Measurements from ENCODE around the gene TRMT44. TPM values are rescaled to one million over a fixed set of nuclear protein-coding genes. Genes with fewer than 3 reads are reported as not detected.

TRMT44 gene
- polyA plus RNA-seq, 3 donors, result 4.9 to 7.5 (median 6.6) TPM

DNA sequence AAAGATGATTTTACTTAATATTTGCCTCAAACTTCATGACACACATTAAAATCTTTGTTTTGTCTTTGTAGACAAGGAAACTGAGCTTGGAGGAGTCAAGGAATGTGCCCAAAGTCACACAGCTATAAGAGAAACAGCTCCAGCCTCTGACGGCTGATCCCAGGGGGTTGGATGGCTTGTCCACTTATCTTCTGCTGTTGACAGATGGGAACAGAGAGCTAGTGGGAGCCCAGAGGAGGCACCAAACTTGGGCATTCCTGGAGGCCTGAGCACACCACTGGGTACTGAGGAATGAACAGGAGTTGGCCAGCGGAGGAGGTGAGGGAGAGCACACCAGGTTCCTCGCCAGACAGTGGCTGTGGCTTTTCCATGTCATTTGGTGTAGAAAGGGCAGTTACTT, 83.2 kb downstream of the TRMT44 start:
- Histone ChIP-seq H3K9me3 (replicated peaks in 1 of 2; ENCODE audit: control insufficient read depth in 1 of 2, insufficient read depth in 1 of 2, low read length in 2 of 2) (peaks cover 0 to 17% of the 10 kb centered on the region in 2 donors), H3K27ac (ENCODE audit: low read depth in 1 of 2, low read length in 2 of 2) (no peak overlapping the region), H3K4me1 (ENCODE audit: control insufficient read depth in 1 of 2, insufficient read depth in 2 of 2, low read length in 2 of 2) (no peaks in the 10 kb centered on the region), H2AFZ (ENCODE audit: insufficient read depth, low read depth, low read length, poor library complexity, severe bottlenecking) (no peak overlapping the region), H3K27me3 (ENCODE audit: control insufficient read depth in 2 of 2, insufficient read depth in 2 of 2, low read length in 2 of 2) (no peaks in the 10 kb centered on the region), H3K9ac (ENCODE audit: insufficient read depth, low read length, poor library complexity, severe bottlenecking) (no peak overlapping the region), H3K36me3 (replicated peaks in 1 of 2; ENCODE audit: control insufficient read depth in 1 of 2, insufficient read depth in 2 of 2, low read length in 2 of 2) (no peaks in the 10 kb centered on the region), H3K79me2 (ENCODE audit: insufficient read depth, low read length) (no peaks in the 10 kb centered on the region), H3K4me2 (replicated peaks; ENCODE audit: extremely low read depth, low read length, poor library complexity, severe bottlenecking) (no peak overlapping the region), H4K20me1 (ENCODE audit: insufficient read depth, low read length) (no peaks in the 10 kb centered on the region), H3K4me3 (replicated peaks in 1 of 3; ENCODE audit: low read depth in 2 of 3, low read length in 3 of 3) (no peak overlapping the region)
- no peak overlapping the region for H3K27ac Mint-ChIP-seq
- no peaks in the 10 kb centered on the region for H3K36me3 Mint-ChIP-seq
- no peak overlapping the region for H3K4me3 Mint-ChIP-seq
- TF ChIP-seq, protein P1, sequence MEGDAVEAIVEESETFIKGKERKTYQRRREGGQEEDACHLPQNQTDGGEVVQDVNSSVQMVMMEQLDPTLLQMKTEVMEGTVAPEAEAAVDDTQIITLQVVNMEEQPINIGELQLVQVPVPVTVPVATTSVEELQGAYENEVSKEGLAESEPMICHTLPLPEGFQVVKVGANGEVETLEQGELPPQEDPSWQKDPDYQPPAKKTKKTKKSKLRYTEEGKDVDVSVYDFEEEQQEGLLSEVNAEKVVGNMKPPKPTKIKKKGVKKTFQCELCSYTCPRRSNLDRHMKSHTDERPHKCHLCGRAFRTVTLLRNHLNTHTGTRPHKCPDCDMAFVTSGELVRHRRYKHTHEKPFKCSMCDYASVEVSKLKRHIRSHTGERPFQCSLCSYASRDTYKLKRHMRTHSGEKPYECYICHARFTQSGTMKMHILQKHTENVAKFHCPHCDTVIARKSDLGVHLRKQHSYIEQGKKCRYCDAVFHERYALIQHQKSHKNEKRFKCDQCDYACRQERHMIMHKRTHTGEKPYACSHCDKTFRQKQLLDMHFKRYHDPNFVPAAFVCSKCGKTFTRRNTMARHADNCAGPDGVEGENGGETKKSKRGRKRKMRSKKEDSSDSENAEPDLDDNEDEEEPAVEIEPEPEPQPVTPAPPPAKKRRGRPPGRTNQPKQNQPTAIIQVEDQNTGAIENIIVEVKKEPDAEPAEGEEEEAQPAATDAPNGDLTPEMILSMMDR (IDR thresholded peaks at IDR 0.05), result no peak
- WGBS (ENCODE audit: insufficient coverage), result 90% methylated on average over 3 of the region's 3 CpGs
- peaks cover 7 to 18% (median 13%) of the 10 kb centered on the region in 7 donors for H3K9me3 Mint-ChIP-seq
- no peaks in the 10 kb centered on the region for H3K4me1 Mint-ChIP-seq
- peaks cover 3 to 8% (median 5%) of the 10 kb centered on the region in 3 donors for H3K27me3 Mint-ChIP-seq (ENCODE audit: low read depth in 3 of 3)
- no peak for DNase-seq
- intact Hi-C loops (cut with micrococcal nuclease), result no loop called here

GRCh38 chr4:8524595-8525382, 84.2 kb downstream of the TRMT44 start:
- TF ChIP-seq, protein P1 (IDR thresholded peaks at IDR 0.05), result no peak
- Histone ChIP-seq H3K9ac (ENCODE audit: insufficient read depth, low read length, poor library complexity, severe bottlenecking) (no peak overlapping the region), H3K4me2 (replicated peaks; ENCODE audit: extremely low read depth, low read length, poor library complexity, severe bottlenecking) (no peak overlapping the region), H3K9me3 (replicated peaks in 1 of 2; ENCODE audit: control insufficient read depth in 1 of 2, insufficient read depth in 1 of 2, low read length in 2 of 2) (peaks cover 0 to 15% of the 10 kb centered on the region in 2 donors), H3K27me3 (ENCODE audit: control insufficient read depth in 2 of 2, insufficient read depth in 2 of 2, low read length in 2 of 2) (no peaks in the 10 kb centered on the region), H3K4me3 (replicated peaks in 1 of 3; ENCODE audit: low read depth in 2 of 3, low read length in 3 of 3) (no peak overlapping the region), H3K79me2 (ENCODE audit: insufficient read depth, low read length) (no peaks in the 10 kb centered on the region), H3K36me3 (replicated peaks in 1 of 2; ENCODE audit: control insufficient read depth in 1 of 2, insufficient read depth in 2 of 2, low read length in 2 of 2) (no peaks in the 10 kb centered on the region), H3K27ac (ENCODE audit: low read depth in 1 of 2, low read length in 2 of 2) (no peak overlapping the region), H4K20me1 (ENCODE audit: insufficient read depth, low read length) (no peaks in the 10 kb centered on the region), H3K4me1 (ENCODE audit: control insufficient read depth in 1 of 2, insufficient read depth in 2 of 2, low read length in 2 of 2) (no peaks in the 10 kb centered on the region), H2AFZ (ENCODE audit: insufficient read depth, low read depth, low read length, poor library complexity, severe bottlenecking) (no peak overlapping the region)
- Mint-ChIP-seq H3K36me3 (no peaks in the 10 kb centered on the region), H3K4me1 (no peaks in the 10 kb centered on the region), H3K4me3 (no peak overlapping the region), H3K27me3 (ENCODE audit: low read depth in 3 of 3) (peaks cover 3 to 7% (median 5%) of the 10 kb centered on the region in 3 donors), H3K27ac (no peak overlapping the region), H3K9me3 (peaks cover 4 to 15% (median 11%) of the 10 kb centered on the region in 7 donors)
- DNase-seq, result no peak
- WGBS (ENCODE audit: insufficient coverage), result 80% methylated on average over 8 of the region's 12 CpGs
- intact Hi-C loops (cut with micrococcal nuclease), result no loop called here

Data from CD14-positive monocyte (primary cell).